Activated CD4-positive, alpha-beta T cell treated with anti-CD3 and anti-CD28 coated beads, Interleukin-2, amount 50 U/mL, for 4 hours (primary cell): Measurements from ENCODE around the gene GNG8.

Experiments used
- DNase-seq, 2 experiments: peaks; one replicate each; pipeline ENCODE4 v3.0.0-alpha.2; 2020

Gene GNG8

GRCh38 chr19:46635920-46636761 is at the start of gene GNG8:
TSS of gene GNG8 (minus strand) at chr19:46636202. CDS start at chr19:46634682, 1,520 bp downstream.
- DNase-seq: no peak

- no peak for DNase-seq
Measured at GRCh38 chr19:46685189-46685588, 49.2 kb upstream of the GNG8 start.

GRCh38 chr19:46678110-46678732 is 42.2 kb upstream of the GNG8 start:
- DNase-seq: peak; percentile 40 to 44

GRCh38 chr19:46674416-46675178 is 38.6 kb upstream of the GNG8 start:
- DNase-seq: no peak

GRCh38 chr19:46670813-46671212 is 34.8 kb upstream of the GNG8 start:
- DNase-seq: no peak

- no peak for DNase-seq
Measured at GRCh38 chr19:46668662-46669061, 32.7 kb upstream of the GNG8 start.

DNA sequence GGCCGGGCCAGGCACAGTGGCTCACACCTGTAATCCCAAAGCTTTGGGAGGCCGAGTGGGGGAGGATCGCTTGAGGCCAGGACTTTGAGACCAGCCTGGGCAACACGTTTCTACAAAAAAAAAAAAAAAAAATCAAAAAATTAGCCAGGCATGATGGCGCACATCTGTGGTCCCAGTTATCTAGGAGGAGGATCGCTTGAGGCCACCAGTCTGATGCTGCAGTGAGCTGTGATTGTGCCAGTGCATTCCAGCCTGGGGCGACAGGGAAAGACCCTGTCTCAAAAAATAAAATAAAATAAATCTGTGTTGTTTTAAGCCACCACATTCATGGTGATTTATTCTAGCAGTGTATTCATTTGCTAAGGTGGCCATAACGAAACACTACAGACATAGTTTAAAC is 29.1 kb upstream of the GNG8 start:
- DNase-seq: no peak

DNA sequence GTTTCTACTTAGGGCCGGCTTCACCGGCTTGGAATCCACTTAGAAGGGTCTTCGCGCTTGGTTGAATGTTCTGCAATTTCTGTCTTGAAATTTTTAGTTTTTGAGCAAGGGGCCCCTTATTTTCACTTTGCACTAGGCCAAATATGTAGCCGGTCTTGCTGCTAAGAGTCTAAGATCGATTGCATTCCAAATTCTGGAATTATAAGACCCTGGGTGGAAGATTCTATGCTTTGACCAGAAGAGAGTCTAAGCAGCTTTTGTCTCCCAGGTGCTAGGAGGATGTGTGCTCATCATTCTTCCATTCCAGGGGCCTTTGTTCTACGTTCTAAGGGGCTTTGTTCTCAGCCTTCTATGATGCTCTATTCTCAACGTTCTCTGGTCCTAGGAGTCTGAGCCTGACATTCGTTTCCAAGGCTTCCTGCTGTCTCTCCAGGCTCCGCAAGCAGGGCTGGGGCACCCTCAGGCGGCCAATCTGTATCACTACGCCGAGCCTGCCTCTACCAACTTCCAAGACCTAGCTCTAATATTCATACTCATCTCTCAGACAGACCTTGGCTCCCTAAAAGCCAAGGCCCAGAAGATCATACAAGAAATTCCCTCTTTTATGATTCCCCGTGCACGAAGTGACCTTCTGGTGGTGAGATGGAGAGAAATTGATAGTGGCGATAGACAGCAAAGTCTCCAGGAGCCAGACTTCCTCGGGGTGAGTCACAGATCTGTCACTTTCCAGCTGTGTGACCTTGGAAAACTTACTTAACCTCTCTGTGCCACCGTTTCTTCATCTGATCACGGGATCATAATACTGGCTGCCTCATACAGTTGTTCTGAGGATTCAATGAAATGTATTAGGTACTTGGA is 26.0 kb upstream of the GNG8 start:
- peak; percentile 71 to 74 for DNase-seq

- DNase-seq: peak; percentile 100
Measured at GRCh38 chr19:46661020-46661731, 25.2 kb upstream of the GNG8 start, which contains the start of gene DACT3. TSS of gene DACT3 (minus strand) at chr19:46661182. CDS start at chr19:46661064, 118 bp downstream.

- DNase-seq: no peak
Measured at GRCh38 chr19:46660551-46661019, 24.6 kb upstream of the GNG8 start.

- DNase-seq: no peak
Measured at GRCh38 chr19:46660008-46660517, 24.1 kb upstream of the GNG8 start.

- no peak for DNase-seq
Measured at GRCh38 chr19:46659151-46660007, 23.4 kb upstream of the GNG8 start.

DNA sequence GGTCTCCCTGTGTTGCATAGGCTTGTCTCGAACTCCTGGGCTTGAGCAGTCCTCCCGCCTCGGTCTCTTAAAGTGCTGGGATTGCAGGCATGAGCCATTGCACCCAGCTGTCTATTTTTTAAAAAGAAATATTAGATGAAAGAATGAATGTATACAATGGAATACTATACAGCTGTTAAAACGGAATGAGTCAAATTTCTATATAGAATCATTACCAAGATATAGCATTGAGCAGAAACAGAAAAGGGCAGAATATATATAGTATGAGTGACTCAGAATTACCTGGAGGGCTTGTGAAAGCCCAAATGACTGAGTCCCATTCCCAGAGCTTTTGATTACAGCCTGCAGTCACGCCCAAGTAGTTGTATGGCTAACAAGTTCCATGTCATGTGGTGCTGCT is 20.5 kb upstream of the GNG8 start:
- no peak for DNase-seq

DNA sequence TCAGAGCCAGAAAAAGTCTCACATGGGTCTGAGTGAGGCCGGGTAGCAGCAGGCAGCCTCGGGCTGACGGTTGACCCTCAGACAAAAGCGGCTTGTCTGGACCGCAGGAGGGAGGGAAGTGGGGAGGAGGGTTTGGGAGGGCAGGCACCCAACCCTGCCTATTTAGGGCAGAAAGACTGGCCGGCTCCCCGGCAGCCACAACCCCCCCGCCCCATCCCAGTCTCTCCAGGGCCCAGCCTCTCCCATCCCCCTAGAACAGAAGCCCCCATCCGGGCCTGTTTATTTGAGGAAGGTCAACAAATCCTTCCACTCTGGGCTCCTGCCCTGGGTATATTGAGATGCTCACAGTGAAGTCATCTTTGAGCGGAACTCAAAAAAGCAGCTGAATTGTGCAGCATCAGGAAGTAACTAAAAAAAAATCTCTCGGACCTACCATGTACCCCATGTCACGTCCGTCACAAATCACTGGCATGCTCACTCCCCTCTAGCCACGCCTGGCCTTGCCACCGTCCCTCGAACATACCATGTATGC is 18.7 kb upstream of the GNG8 start:
- no peak for DNase-seq

GRCh38 chr19:46650445-46650844 is 14.4 kb upstream of the GNG8 start:
- DNase-seq: no peak

- DNase-seq: no peak
Measured at GRCh38 chr19:46648961-46649960, 13.3 kb upstream of the GNG8 start.

- no peak for DNase-seq
Measured at GRCh38 chr19:46648060-46648960, 12.3 kb upstream of the GNG8 start.

DNA sequence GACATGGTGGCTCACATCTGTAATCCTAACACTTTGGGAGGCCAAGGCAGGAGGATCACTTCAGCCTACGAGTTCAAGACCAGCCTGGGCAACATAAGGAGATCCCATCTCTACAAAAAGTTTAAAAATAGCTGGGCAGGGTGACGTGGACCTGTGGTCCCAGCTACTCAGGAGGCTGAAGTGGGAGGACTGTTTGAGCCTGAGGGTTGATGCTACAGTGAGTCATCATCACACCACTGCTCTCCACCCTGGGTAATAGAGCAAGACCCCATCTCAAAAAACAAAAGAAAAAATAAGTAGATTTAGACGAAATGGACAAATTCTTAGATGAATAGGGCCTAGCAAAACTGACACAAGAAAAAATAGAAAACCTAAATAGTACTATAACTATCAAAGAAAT is 10.4 kb upstream of the GNG8 start:
- DNase-seq: no peak
